Subcutaneous abdominal adipose tissue (tissue), 5 donors: ENCODE results near the gene OR8G1.
A peak's percentile ranks its signal among the peaks of the same experiment; 100 is the strongest.

Experiments used
- H3K27ac ChIP-seq: one replicate; pipeline ENCODE4 v1.7.0; 2013; ENCODE audit warnings: low read depth, mild to moderate bottlenecking, inconsistent platforms, low read length, moderate library complexity
- H3K27me3 ChIP-seq, 5 donors: one replicate each; pipeline ENCODE4 v1.7.0; 2013; ENCODE audit warnings: low read length in 5 of 5, inconsistent platforms in 1 of 5; ENCODE audit not compliant: control insufficient read depth in 5 of 5, insufficient read depth in 4 of 5
- H3K36me3 ChIP-seq, 5 donors: one replicate each; pipeline ENCODE4 v1.7.0; 2013; ENCODE audit warnings: low read length in 5 of 5; ENCODE audit not compliant: control insufficient read depth in 5 of 5, insufficient read depth in 5 of 5
- H3K4me1 ChIP-seq, 5 donors: one replicate each; pipeline ENCODE4 v1.7.0; 2013; ENCODE audit warnings: low read length in 5 of 5, mild to moderate bottlenecking in 3 of 5, moderate library complexity in 1 of 5; ENCODE audit not compliant: control insufficient read depth in 5 of 5, insufficient read depth in 5 of 5
- H3K4me3 ChIP-seq, 5 donors: one replicate each; pipeline ENCODE4 v1.7.0; 2013; ENCODE audit warnings: low read length in 5 of 5, low read depth in 1 of 5
- H3K9ac ChIP-seq, 5 donors: one replicate each; pipeline ENCODE4 v1.7.0; 2013; ENCODE audit warnings: low read length in 5 of 5, mild to moderate bottlenecking in 4 of 5, moderate library complexity in 3 of 5
- H3K9me3 ChIP-seq, 5 donors: one replicate each; pipeline ENCODE4 v1.7.0; 2013; ENCODE audit warnings: low read length in 5 of 5; ENCODE audit not compliant: control insufficient read depth in 5 of 5
- donor health status: healthy.
- donor health status: healthy.
- donor health status: healthy.
- donor health status: healthy.
- donor health status: healthy.

The OR8G1 gene

GRCh38 chr11:124240621-124241397, at the start of gene OR8G1:
Gene OR8G1, plus strand, starts transcription at chr11:124241095. Its CDS starts 8,581 bp downstream, at chr11:124249676.
- H3K9me3 ChIP-seq, result no peaks in the 10 kb centered on the region
- no peak within 1 kb of the TSS for H3K9ac ChIP-seq
- H3K4me1 ChIP-seq, result no peaks in the 10 kb centered on the region
- no peaks in the 10 kb centered on the region for H3K27me3 ChIP-seq
- no peak within 1 kb of the TSS for H3K4me3 ChIP-seq
- H3K27ac ChIP-seq, result no peak within 1 kb of the TSS
- H3K36me3 ChIP-seq, result no peaks in the 10 kb centered on the region

GRCh38 chr11:124193221-124194010, 47.5 kb upstream of the OR8G1 start:
- Histone ChIP-seq H3K4me1 (peaks cover 0 to 5% (median 3%) of the 10 kb centered on the region in 5 donors), H3K27me3 (peaks cover 0 to 3% (median 0%) of the 10 kb centered on the region in 5 donors), H3K36me3 (no peaks in the 10 kb centered on the region), H3K27ac (peak overlapping the region; percentile 5), H3K9me3 (no peaks in the 10 kb centered on the region), H3K9ac (no peak overlapping the region), H3K4me3 (no peak overlapping the region)

- H3K9ac ChIP-seq, result no peak overlapping the region
- H3K9me3 ChIP-seq, result no peaks in the 10 kb centered on the region
- H3K36me3 ChIP-seq, result no peaks in the 10 kb centered on the region
- peak overlapping the region; percentile 5 for H3K27ac ChIP-seq
- H3K4me1 ChIP-seq, result peaks cover 0 to 5% (median 3%) of the 10 kb centered on the region in 5 donors
- H3K27me3 ChIP-seq, result peaks cover 0 to 3% (median 0%) of the 10 kb centered on the region in 5 donors
- H3K4me3 ChIP-seq, result no peak overlapping the region
Measured at GRCh38 chr11:124194293-124195188, 46.4 kb upstream of the OR8G1 start.

- Histone ChIP-seq H3K27ac (no peak overlapping the region), H3K4me3 (no peak overlapping the region), H3K36me3 (no peaks in the 10 kb centered on the region), H3K9ac (no peak overlapping the region), H3K9me3 (no peaks in the 10 kb centered on the region), H3K27me3 (peaks cover 0 to 3% (median 0%) of the 10 kb centered on the region in 5 donors), H3K4me1 (peaks cover 0 to 5% (median 3%) of the 10 kb centered on the region in 5 donors)
Measured at GRCh38 chr11:124195189-124195734, 45.6 kb upstream of the OR8G1 start.

GRCh38 chr11:124197999-124198398, 42.9 kb upstream of the OR8G1 start:
- Histone ChIP-seq H3K9me3 (no peaks in the 10 kb centered on the region), H3K27ac (no peak overlapping the region), H3K27me3 (no peaks in the 10 kb centered on the region), H3K9ac (no peak overlapping the region), H3K4me3 (no peak overlapping the region), H3K4me1 (peaks cover 0 to 5% (median 3%) of the 10 kb centered on the region in 5 donors), H3K36me3 (no peaks in the 10 kb centered on the region)

- Histone ChIP-seq H3K4me1 (peaks cover 0 to 5% (median 3%) of the 10 kb centered on the region in 5 donors), H3K4me3 (no peak overlapping the region), H3K36me3 (no peaks in the 10 kb centered on the region), H3K27me3 (no peaks in the 10 kb centered on the region), H3K27ac (no peak overlapping the region), H3K9me3 (no peaks in the 10 kb centered on the region), H3K9ac (no peak overlapping the region)
Measured at GRCh38 chr11:124198897-124199296, 42.0 kb upstream of the OR8G1 start.

GRCh38 chr11:124199702-124200101, 41.2 kb upstream of the OR8G1 start:
- H3K36me3 ChIP-seq, result no peaks in the 10 kb centered on the region
- no peak overlapping the region for H3K4me3 ChIP-seq
- H3K9ac ChIP-seq, result no peak overlapping the region
- H3K27ac ChIP-seq, result no peak overlapping the region
- no peaks in the 10 kb centered on the region for H3K27me3 ChIP-seq
- H3K9me3 ChIP-seq, result no peaks in the 10 kb centered on the region
- H3K4me1 ChIP-seq, result peaks cover 0 to 4% (median 2%) of the 10 kb centered on the region in 5 donors

GRCh38 chr11:124200671-124201070, 40.2 kb upstream of the OR8G1 start:
- Histone ChIP-seq H3K4me3 (no peak overlapping the region), H3K27me3 (no peaks in the 10 kb centered on the region), H3K9me3 (no peaks in the 10 kb centered on the region), H3K9ac (no peak overlapping the region), H3K4me1 (no peaks in the 10 kb centered on the region), H3K27ac (no peak overlapping the region), H3K36me3 (no peaks in the 10 kb centered on the region)

- Histone ChIP-seq H3K36me3 (no peaks in the 10 kb centered on the region), H3K9me3 (no peaks in the 10 kb centered on the region), H3K4me3 (no peak overlapping the region), H3K27me3 (no peaks in the 10 kb centered on the region), H3K9ac (no peak overlapping the region), H3K4me1 (no peaks in the 10 kb centered on the region), H3K27ac (no peak overlapping the region)
Measured at GRCh38 chr11:124202951-124203350, 37.9 kb upstream of the OR8G1 start.
